Prostate gland (tissue), 2 donors: Measurements from ENCODE around the gene FKBP5. TPM values are rescaled to one million over a fixed set of nuclear protein-coding genes. Genes with fewer than 3 reads are reported as not detected.

Experiments
- DNase-seq: peaks from one replicate; pipeline ENCODE4 v3.0.0-alpha.2; 2019; ENCODE audit warnings: low spot score
- H3K27ac ChIP-seq, 2 donors: fragments of 200-600 bp; sonication (generic); 2 replicates each; pipeline ENCODE4 v1.5.1; 2017 to 2019
- H3K27me3 ChIP-seq: fragments of 200-600 bp; sonication (generic); replicated peaks from 2 replicates; pipeline ENCODE4 v1.5.1; 2019; ENCODE audit not compliant: insufficient read depth
- H3K36me3 ChIP-seq, 2 donors: fragments of 200-600 bp; sonication (generic); 1 replicate in 1 of 2; 2 replicates in 1 of 2; pipeline versions ENCODE4 v1.5.1 to v1.8.1; 2017 to 2019
- H3K4me1 ChIP-seq: fragments of 200-600 bp; sonication (generic); replicated peaks from 2 replicates; pipeline ENCODE4 v1.5.1; 2019
- H3K4me3 ChIP-seq, 2 donors: fragments of 200-600 bp; sonication (generic); 2 replicates each; pipeline ENCODE4 v1.5.1; 2017 to 2019
- H3K9me3 ChIP-seq: fragments of 200-600 bp; sonication (generic); 2 replicates; pipeline ENCODE4 v1.5.1; 2017
- CTCF ChIP-seq, 4 experiments: fragments of 200-600 bp in 2 of 4; fragments of 450-650 bp in 2 of 4; sonication (generic) in 2 of 4; IDR thresholded peaks; 1 replicate in 3 of 4; 2 replicates in 1 of 4; pipeline ENCODE4 v1.5.1; 2016 to 2019; ENCODE audit warnings: antibody characterized with exemption in 4 of 4, mild to moderate bottlenecking in 2 of 4, moderate library complexity in 2 of 4
- POLR2A ChIP-seq: fragments of 450-650 bp; IDR thresholded peaks from one replicate; pipeline ENCODE4 v1.6.1; 2016; ENCODE audit warnings: antibody characterized with exemption, mild to moderate bottlenecking
- POLR2AphosphoS5 ChIP-seq: sonication (generic); formaldehyde crosslinking; IDR thresholded peaks from one replicate; pipeline ENCODE4 v1.6.1; 2017; ENCODE audit warnings: antibody characterized with exemption
- WGBS: methylation state at CpG from one replicate; pipeline ENCODE4 v1.1.5; 2018; 5-methylcytosine and 5-hydroxymethylcytosine counted together
- intact Hi-C: fragments of 100-400 bp; cut with DNase I; formaldehyde crosslinking; loops from one replicate; pipeline ENCODE4 v1.14.2; 2022
- total RNA-seq, 2 donors: library from RNA; depleted of rRNA; stranded (reverse); fragments of >200 nt; gene quantifications; one replicate each; pipeline ENCODE4 v1.1.0, GENCODE V29; 2016

Gene FKBP5
- total RNA-seq, 2 donors from 2014 or later, result 201 to 248 TPM

DNA sequence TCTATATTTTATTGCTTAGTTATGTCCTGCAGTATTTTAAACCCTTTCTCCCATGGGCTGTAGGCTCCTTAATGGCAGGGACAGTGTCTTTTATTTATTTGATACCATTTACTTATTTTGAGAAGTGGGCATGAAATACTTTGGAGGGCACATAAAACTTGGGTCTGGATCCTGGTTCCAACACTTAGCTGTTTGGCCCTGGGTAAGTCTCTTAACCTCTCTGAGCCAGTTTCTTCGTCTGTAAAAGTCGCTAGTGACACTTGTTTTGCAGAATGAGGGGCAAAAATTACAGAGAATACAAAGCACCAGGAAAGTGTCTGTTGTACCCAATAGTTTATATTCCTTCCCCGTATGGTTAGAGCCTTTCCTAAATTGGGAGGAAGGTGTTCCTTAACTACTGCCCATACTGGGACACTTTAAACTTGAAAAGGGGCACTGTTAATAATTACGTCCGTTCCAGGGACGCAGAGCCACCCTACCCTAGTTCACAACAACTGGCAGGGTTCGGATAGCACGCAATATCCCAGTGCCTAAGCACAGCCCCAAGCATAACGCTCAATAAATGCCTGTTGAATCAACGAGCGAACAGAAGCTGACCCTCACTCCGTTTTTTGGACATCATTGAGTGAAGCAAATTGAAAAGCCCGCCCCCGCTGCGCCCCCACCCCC lies 42.2 kb upstream of the FKBP5 start:
- intact Hi-C loops, result loop anchor here (2.0 to 10.0 kb wide), 2 partner anchors 130 to 386 kb away; partner anchors contain the start of gene PPARD
- Histone ChIP-seq H3K4me3 (peak overlapping the region; percentile 46 to 50), H3K27me3 (no peaks in the 10 kb centered on the region), H3K9me3 (no peaks in the 10 kb centered on the region), H3K27ac (peak overlapping the region; percentile 99 to 100), H3K4me1 (peaks cover 67% of the 10 kb centered on the region), H3K36me3 (no peaks in the 10 kb centered on the region)
- TF ChIP-seq POLR2AphosphoS5 (no peak), CTCF (IDR thresholded peaks at IDR 0.05) (no peak), POLR2A (no peak)
- no peak for DNase-seq
- 8% methylated on average over 15 of the region's 15 CpGs for WGBS

DNA sequence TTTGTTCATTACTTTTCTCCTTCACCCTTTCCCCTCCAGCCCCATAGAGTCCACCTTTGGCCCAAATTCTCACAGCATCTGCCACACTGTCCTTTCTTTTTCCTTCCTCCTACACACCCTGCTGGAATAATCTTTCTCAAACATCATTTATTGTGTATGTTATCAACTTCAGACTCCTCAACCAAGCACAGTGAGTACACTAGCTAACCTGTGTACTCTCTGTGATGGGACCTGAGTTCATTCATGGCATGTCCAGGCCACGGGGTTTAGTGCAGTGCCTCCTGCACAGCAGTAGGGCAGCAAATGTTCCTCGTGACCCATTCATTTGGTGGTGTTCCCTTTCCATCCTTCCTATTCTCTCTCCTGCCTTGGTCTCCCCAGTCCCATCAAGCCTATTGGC lies 41.0 kb upstream of the FKBP5 start:
- 19% methylated on average over 2 of the region's 2 CpGs for WGBS
- Histone ChIP-seq H3K4me3 (no peak overlapping the region), H3K27ac (peak overlapping the region; percentile 99 to 100), H3K27me3 (no peaks in the 10 kb centered on the region), H3K9me3 (no peaks in the 10 kb centered on the region), H3K4me1 (peaks cover 74% of the 10 kb centered on the region), H3K36me3 (no peaks in the 10 kb centered on the region)
- TF ChIP-seq POLR2AphosphoS5 (peak; percentile 39), CTCF (IDR thresholded peaks at IDR 0.05) (no peak), POLR2A (peak; percentile 7)
- DNase-seq, result no peak
- intact Hi-C loops, result loop anchor here (2.0 to 10.0 kb wide), 2 partner anchors 129 to 385 kb away; partner anchors contain the start of gene PPARD

- WGBS, result 36% methylated on average over 12 of the region's 12 CpGs
- no peaks in the 10 kb centered on the region for H3K27me3 ChIP-seq
- intact Hi-C loops, result loop anchor here (1.0 kb wide), 1 partner anchor 41 kb away; the partner anchor contains the start of gene FKBP5
- peak overlapping the region; percentile 99 to 100 for H3K27ac ChIP-seq
- no peaks in the 10 kb centered on the region for H3K9me3 ChIP-seq
- TF ChIP-seq POLR2AphosphoS5 (peak; percentile 87), CTCF (IDR thresholded peaks at IDR 0.05) (peak in 1 of 4 experiments; percentile 18), POLR2A (peak; percentile 64)
- DNase-seq, result peak; percentile 92
- H3K4me3 ChIP-seq, result no peak overlapping the region
- no peaks in the 10 kb centered on the region for H3K36me3 ChIP-seq
- peaks cover 75% of the 10 kb centered on the region for H3K4me1 ChIP-seq
Observed at GRCh38 chr6:35728683-35729678, 40.3 kb upstream of the FKBP5 start.

DNA sequence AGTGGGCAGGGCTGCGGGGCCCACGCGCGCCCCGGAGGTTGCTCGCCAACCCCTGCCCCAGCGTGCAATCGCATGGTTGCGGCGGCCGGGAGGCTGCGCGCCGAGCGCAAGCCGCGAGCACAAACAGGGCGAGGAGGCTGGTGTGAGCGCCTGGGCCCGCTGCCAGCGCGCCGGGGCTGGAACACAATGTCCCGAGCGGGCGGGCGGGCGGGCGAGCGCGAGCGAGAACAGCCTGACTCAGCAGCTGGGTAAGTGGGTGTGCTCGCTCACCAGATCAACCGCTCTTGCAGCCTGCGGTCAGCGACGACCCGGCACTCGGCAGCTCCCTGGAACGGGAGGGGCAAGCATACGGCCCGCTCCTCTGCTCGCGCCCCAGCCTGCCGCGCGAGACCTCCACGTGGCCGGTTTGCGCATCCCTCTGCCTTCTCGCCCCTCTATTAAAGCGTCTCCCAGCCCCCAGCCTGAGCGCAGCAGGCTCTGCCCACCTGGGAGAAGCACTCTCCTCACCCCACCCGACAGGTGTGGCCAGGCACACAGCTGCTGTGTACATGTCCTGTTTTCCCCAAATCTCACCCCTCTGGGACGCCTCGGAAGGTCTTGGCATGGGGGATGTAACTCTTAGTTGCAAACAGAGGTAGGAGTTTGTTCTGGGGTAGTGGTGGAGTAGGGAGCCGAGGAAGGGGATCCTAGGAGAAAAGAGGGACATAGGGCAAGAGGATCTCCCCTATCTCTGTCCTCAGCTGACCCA lies 39.4 kb upstream of the FKBP5 start:
- intact Hi-C loops, result loop anchor here (1.0 kb wide), 1 partner anchor 40 kb away; the partner anchor contains the start of gene FKBP5
- 1% methylated on average over 34 of the region's 57 CpGs for WGBS
- H3K4me1 ChIP-seq, result peaks cover 73% of the 10 kb centered on the region

More for the DNA sequence above, 39.4 kb upstream of the FKBP5 start:
- H3K27ac ChIP-seq, result peak overlapping the region; percentile 99 to 100
- TF ChIP-seq POLR2A, result no peak
- peak; percentile 89 for TF ChIP-seq POLR2AphosphoS5
- TF ChIP-seq CTCF (IDR thresholded peaks at IDR 0.05), result peak in 1 of 4 experiments; percentile 1
- DNase-seq, result peak; percentile 95
- H3K27me3 ChIP-seq, result no peaks in the 10 kb centered on the region
- peak overlapping the region; percentile 22 to 51 for H3K4me3 ChIP-seq
- H3K9me3 ChIP-seq, result no peaks in the 10 kb centered on the region
- H3K36me3 ChIP-seq, result no peaks in the 10 kb centered on the region
